ENCODE data around the gene OLFM4. TPM values are rescaled to one million over a fixed set of nuclear protein-coding genes. Genes with fewer than 3 reads are reported as not detected.

Gene OLFM4
- not detected in 2 replicates for total RNA-seq

GRCh38 chr13:53028637-53029203 lies at the start of gene OLFM4:
Gene OLFM4, plus strand, starts transcription at chr13:53028813. Its CDS starts 24 bp downstream, at chr13:53028837.

Other genes with a start within 250 kb of the OLFM4 start
- not detected in 2 replicates for gene PCDH8, start 180.2 kb upstream of the OLFM4 start, total RNA-seq